ENCODE measurements around the gene SUSD6.

- TF ChIP-seq CTCF (IDR thresholded peaks at IDR 0.05; ENCODE audit: insufficient read depth, low read length) (no peak), POLR2AphosphoS5 (IDR thresholded peaks at IDR 0.05; ENCODE audit: low read depth) (no peak), GABPA (IDR thresholded peaks at IDR 0.05; ENCODE audit: low read depth) (no peak), REST (IDR thresholded peaks at IDR 0.05; ENCODE audit: insufficient replicate concordance, low read depth) (no peak), SPI1 (IDR thresholded peaks at IDR 0.05; ENCODE audit: borderline replicate concordance, low read depth) (no peak)
Measured at GRCh38 chr14:69708586-69709560, 97.5 kb downstream of the SUSD6 start.
